GM21390 (cell line): ENCODE measurements around the gene RBBP4.

Source experiments
- ATAC-seq: cut with Tn5 transposase; IDR thresholded peaks from one replicate; pipeline ENCODE4 v1.9.1; 2021; ENCODE audit not compliant: unreplicated experiment

RBBP4 gene

GRCh38 chr1:32717503-32717902, 66.5 kb downstream of the RBBP4 start:
- no peak for ATAC-seq

- no peak for ATAC-seq
These were observed 67.0 kb downstream of the RBBP4 start for GRCh38 chr1:32718036-32718435.

- ATAC-seq, result no peak
These were observed 67.5 kb downstream of the RBBP4 start for GRCh38 chr1:32718527-32718926.

- ATAC-seq, result no peak
These were observed 68.8 kb downstream of the RBBP4 start for GRCh38 chr1:32719681-32720275.

GRCh38 chr1:32724678-32725614, 73.9 kb downstream of the RBBP4 start:
- no peak for ATAC-seq

GRCh38 chr1:32725615-32725982, 74.6 kb downstream of the RBBP4 start:
- no peak for ATAC-seq

- ATAC-seq, result no peak
These were observed 76.9 kb downstream of the RBBP4 start for GRCh38 chr1:32727876-32728275.

GRCh38 chr1:32728413-32729077, 77.5 kb downstream of the RBBP4 start:
- ATAC-seq, result no peak

GRCh38 chr1:32729254-32730046, 78.4 kb downstream of the RBBP4 start:
- no peak for ATAC-seq

GRCh38 chr1:32733582-32734321, 82.7 kb downstream of the RBBP4 start:
- ATAC-seq, result no peak
